HG03066 (cell line): Measurements from ENCODE around the gene MRGPRG.

Experiments
- ATAC-seq: cut with Tn5 transposase; IDR thresholded peaks from one replicate; pipeline ENCODE4 v1.9.1; 2021; ENCODE audit warnings: low read depth; ENCODE audit not compliant: unreplicated experiment

The MRGPRG gene

DNA sequence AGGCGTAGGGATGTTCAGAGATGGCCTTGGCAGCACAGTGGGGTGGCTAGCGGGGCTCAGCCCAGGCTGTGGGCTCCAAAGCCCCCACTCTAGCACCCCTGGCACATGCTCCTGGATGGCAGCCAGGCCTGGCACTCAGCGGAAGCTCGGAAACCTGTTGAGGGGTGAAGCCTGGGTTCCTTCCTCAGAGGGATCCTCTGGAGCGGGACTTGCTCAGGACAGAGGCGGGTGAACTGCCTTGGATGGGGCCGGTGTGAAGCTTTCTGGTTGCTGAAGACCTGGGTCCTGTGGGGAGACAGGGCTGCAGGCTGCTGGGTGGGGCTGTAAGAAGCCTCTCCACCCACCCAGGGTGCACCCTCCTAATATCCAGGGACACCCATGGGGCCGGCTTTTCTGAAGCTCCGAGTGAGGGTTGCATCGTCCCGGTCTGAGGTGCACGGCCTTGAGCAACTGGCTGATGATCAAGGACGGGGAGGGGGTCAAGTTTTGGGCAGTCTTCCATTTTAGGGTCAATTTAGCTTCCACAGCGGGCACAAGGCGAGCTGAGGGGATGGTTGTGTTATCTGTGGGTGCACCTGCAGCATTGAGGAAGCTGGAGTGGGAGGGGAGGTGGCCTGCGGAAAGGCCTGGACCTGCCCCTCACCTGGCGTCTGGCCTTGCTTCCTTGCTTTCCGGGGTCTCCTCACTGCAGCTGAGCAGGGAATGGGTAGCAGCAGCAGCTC is 8.4 kb upstream of the MRGPRG start:
- no peak for ATAC-seq

DNA sequence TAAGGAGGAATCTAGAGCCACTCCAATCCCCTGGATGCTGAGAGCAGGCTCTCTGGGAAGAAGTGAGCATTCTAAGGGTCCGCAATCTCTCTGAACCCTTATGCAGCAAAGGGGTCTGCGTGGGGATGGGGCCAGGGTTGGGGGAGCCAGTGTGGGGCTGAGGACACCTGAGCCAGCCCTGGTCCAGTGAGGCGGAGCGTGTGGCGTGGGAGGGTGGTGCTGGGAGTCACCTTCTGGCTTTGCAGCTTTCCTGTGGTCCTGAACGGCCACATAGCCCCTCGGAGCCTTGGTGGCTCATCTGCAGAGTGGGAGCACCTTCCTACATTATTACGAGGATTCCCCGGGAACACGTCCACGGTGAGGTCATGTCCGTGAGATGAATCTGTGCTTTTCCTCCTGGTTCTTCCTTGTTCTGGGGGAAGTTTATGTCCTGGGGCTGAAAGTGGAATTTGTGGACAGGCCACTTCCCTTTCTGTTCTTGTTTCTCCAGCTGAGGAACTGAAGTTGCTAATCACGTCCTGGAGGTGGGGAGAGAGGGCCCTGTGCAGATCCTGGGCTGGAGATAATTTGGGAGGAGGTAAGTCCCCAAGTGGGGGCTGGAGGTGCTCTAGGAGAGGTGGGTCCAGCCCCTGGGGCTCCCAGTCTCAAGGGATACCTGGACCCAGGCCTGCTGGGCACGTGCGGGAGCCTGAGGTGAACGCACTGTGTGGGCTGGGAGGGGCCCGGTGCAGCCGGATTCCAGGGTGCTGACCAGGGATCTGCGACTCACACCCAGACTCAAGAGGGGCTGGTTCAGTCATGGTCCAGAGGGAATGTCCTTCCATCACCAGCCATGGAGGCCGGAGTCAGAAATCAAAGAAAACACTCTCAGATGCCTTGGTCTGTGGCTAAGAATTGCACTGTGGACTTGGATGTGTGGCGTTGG is 7.5 kb upstream of the MRGPRG start:
- ATAC-seq, result no peak

DNA sequence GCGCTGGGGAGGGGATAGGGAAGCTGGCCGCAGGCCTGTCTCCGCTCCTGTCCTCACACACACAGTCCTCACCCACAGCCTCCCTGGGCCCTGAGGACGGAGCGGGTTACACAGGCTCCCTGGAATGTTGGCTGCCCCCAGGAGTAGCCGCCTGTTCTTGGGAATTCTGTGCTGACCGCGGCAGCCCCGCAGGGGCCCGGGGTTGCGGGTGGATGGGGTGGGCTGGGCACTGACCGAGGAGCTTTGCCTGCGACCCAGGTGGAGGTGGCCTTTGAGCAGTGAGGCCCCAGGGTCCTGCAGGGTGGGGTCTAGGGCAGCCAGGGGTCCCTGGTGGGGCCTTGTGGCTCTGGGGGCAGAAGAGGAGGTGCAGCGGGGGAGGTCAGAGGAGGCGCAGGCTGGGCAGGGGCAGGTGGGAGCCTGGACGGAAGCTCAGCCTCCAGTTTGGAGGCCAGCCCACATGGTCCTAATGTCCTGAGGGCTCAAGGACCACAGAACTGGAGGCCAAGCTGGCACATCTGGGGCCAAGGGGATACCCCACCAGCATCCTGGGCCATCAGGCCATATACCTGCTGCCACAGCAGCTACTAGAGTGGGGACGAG is 6.6 kb upstream of the MRGPRG start:
- no peak for ATAC-seq

DNA sequence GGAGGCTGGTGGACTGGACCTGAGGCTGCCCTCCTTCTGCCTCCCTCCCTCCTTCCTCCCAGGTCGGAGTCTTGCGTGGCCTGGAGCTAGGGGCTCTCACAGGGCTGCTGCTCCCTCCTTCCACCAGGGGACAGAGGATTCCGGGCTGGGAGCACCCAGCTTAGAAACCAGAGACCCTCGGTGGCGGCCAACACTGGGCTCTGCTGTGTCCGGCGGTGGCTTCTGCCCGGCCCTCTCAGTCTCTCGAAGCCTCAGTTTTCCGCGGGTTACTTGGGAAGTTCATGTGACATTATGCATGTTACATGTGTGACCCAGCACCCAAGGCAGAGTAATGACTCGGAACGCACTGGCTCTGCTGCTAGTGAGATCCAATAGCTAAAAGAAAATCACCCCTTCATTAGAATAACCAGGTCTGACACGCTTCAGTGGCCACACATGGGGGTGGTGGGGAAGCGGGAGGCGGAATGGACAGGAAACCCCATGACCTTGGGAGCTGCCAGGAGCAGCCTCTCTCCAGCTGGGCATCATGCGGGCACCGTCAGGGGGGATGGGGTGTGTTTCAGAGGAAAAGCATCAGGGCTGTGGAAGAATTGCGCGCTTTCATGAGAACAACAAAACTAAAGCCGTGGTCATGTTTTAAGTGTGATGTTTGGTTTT is 5.9 kb upstream of the MRGPRG start:
- ATAC-seq, result no peak

DNA sequence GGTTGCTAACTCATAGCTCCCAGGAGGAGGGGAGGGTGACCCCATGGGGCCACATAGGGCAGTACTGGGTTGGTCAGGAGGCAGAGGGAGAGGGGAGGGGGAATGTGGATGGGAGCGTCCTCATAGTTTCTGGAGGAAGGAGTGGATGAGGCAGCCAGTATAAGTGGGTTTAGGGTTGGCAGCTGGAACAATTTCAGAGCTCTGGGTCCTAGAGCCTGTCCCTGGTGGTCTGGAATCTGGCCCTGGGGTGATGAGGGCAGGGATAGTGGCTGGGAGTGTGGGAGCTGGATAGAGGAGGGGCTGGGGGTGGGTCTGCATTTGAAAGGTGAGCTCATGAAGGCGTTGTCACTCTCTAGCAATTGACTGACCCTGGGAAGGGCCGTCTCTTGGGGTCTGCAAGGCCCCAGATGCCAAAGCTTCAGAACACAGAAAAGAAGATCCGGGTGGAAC is 5.3 kb upstream of the MRGPRG start:
- no peak for ATAC-seq

DNA sequence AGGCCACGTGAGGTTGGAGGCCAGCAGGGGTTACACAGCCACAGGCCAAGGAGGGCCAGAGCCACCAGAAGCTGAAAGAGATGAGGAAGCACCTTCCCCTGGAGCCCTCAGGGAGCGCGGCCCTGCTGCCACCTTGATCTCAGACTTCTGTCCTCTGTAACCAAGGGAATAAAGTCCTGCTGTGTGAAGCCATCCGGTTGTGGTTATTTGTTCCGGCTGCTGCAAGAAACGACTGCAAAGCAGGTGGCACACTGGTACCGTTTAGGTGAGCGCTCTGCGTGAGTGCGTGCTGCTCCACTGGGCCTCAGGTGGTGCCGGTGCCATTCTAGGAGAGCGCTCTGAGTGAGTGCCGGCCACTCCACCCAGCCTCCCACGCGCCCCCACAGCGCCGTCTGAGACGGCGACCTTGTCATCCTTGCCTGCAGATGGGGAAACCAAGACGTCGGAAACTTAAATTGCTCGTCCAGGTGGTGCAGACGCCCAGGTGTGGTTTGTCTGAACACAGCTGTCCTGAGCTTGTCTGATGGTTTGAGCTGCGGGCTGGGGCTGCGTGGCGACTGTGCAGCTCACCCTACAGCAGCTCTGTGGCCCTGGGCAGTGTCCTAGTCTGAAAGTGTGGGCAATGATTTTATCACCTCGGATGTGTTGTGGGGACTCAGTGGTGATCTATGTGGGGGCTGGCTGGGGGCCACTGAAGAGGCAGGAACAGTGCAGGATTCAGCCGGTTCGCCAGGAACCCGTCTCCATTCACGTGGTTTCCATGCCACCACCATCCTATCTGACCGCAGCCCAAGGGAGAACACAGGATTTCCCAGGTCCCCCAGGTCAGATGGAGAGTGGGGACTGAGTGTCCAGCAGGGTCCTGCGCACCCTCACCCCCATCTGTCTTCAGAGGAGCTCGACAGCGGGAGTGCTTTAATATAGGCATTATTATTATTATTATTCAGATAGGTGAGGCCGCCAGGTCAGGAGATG is 4.6 kb upstream of the MRGPRG start:
- no peak for ATAC-seq

DNA sequence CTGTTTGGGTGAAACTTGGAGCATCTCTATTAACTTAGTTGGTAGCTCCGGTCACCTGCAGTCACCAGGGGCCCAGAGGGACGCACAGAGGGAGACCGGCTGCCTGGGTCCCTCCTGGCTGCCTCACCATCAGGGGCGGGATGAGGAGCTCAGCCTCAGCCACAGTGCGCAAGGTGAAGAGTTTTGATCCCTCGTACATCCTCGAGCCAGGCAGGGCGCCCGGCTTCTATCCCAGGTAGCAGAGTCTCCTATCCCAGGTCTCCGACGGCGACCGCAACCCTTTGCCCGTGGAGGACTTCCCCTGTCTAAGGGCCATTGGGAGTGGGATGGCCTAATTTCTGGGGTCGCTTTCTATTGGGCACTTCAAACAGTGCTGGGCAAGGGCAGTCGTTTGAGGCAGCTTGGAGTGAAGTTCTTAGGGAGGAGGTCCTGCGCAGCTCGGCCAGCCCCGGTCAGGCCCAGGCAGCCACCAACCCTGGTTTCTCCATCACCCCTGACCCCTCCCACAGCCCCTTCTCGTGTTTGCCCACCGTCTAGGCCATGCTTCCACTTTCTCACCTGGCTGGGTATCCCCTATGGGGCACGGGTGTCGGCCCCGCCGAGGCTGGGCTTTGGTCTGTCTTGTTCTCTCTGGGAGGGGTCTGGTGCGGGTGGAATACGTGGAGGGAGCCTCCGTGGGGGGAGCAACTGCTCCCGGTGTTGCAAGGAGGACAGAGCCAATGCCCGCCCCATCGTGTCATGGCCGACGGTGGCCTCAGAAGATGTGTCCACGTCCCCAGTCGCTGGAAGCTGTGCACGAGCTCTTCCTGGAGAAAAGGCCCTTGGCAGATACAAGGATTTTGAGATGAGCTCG is 3.6 kb upstream of the MRGPRG start:
- no peak for ATAC-seq

DNA sequence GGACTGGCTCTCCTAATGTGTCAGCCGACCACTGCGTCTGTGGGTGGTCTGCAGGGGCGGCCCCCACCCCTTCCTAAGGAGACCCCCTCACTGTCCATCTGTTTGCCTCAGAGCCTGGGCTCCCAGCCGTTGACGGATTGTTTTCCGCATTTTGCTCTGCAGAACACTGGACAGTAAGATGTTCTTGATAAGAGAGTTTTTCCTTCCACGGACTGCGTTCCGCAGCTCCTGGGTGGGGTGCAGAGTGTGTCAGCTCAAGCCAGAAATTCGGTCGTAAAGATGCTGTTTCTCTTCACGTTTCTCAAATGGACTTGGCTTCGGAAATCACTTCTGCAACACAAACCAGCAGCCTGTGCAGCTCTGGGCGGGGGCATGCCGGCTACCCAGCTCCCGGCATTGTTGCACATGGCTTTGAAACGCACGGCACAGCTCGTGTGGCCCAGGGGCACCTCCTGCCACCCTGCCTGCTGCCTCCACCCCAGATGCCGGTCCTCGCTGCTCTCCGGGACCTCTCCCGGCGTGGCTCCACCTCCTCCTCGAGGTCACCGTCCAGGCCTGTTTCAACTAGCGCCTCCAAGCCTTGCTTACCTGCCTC is 2.9 kb upstream of the MRGPRG start:
- no peak for ATAC-seq

DNA sequence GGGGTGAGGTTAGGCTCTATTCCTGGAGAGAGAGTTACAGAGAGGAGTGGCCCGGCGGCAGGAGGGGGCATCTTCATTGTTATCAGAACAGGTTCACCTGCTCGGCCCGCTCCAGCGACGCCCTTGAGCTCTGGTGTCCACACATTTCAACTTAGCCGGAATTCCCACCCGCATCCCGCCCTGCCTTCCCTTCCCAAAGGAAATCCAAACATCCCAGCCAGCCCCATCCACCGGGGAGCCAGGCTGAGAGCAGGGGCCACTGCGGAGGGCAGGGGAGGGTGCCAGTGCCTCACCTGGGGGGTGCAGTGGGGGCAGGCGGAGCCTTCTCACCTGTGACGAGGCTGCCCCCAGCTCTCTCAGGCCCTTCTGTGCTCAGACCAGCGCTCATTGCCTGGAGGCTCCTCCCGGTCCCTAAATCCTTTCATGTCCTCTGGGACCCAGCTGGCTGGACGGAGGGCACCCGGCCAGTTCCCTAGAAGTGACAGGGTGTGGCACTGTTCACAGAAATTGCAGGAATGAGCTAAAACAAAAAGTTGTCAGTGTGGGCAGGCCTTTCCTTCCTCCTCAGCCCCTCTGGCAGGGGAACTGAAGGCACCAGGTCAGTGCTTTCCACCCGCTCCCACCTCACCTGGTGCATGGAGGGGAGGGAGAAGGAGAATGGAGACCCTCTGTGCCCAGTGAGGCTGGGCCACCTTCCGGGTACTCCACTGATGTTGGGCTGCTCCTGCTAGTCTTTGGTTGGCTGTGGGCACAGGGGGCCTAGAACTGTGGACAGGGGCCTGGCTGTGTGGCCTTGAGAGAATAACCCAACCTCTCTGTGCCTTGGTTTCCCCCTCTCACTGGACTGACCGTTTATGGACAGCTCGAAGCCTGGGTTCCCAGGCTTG is 2.2 kb upstream of the MRGPRG start:
- ATAC-seq, result no peak

DNA sequence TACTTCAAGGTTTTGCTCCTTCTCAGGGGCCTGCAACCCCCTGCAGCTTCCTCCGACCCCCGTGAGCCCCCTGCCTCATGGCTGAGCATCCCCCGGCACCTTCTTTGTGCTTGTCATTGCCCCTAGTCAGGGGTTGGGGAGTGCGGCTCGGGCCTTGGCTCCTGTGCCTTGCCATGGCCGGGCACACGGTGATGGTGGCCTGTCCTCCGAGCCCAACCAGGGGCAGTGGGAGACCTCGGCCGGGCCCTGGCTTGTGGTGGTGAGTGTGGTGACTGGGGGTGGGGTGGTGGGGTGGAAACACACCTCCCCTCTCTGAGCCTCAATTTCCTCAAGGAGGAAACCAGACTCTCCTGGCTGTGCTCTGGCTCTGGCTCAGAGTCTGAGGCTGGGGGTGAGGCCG is 1.5 kb upstream of the MRGPRG start:
- ATAC-seq, result no peak

DNA sequence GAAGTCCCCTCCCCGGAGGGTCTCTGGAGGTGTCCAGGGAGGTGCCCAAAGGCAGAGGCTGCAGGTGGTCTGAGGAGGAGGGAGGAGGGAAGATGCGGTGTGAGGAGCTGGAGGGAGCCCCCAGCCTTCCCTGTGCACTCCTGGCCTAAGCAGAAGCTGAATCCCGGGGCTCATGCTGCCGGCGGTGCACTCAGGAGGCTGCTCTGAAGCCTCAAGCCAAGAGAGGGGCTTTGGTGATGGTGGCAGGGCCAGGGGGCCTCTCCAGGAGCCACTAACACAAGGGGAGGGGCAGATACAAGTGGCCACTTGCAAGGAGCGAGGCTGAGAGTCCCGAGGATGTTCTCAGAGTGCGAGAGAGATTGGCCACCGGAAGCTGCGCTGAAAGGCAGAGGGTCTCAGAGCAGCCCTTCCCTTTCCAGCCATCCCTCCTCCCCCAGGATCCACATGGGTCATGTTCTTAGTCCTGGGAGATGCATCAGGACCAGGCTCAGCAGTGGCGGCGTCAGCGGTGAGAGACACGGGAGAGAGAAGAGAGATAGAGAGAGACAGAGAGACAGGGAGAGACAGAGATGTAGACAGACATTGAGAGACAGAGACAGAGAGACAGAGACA is 774 bp upstream of the MRGPRG start:
- no peak for ATAC-seq

DNA sequence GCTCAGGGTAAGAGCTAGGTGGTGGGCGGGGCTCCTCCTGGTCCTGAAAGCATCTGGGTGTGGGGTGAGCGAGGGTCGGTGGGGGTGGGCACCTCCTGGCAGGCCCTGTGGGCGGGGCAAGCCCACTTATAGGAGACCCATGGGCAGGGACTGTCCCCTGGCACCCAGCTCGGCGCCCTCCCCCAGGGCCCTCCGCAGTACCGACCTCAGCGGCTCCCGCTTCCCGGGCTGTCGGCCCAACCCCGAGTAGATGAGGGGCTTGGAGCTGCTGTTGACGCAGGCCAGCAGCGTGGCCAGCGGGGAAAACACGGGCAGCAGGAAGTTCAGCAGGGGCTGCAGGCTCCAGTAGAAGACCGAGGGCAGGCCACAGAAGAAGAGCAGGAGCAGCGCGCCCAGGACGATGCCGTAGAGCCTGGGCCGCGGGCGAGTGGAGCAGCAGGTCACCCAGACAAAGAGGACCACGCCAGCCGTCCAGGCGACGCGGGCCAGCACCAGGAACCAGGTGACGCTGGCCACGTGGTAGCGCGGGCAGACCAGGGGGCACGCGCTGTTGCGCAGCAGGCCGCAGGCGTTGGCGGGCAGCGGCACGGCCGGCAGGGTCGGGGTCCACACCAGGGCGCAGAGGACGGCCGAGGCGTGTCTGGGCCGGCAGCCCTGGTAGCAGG is 663 bp downstream of the MRGPRG start:
- no peak for ATAC-seq

DNA sequence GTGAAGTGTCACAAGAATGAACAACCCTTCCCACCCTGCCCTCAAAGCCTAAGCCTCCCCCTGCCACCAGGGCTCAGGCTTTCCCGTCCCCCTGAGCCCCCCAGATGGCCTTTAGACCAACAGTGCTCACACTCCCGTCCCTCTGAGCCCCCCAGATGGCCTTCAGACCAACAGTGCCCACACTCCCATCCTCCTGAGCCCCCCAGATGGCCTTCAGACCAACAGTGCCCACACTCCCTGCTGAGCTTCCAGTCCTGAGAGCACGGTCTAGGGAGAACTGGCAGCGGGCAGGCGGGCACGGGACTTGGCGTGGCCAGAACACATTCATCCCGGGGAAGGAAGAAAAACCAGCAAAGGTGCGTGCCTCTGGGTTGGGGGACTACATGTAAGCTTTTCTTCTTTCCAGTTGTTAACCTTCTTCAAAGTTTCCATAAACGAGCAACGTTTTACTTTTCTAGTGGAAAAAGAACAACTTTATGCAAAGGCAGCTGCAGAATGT is 2.5 kb downstream of the MRGPRG start:
- no peak for ATAC-seq

DNA sequence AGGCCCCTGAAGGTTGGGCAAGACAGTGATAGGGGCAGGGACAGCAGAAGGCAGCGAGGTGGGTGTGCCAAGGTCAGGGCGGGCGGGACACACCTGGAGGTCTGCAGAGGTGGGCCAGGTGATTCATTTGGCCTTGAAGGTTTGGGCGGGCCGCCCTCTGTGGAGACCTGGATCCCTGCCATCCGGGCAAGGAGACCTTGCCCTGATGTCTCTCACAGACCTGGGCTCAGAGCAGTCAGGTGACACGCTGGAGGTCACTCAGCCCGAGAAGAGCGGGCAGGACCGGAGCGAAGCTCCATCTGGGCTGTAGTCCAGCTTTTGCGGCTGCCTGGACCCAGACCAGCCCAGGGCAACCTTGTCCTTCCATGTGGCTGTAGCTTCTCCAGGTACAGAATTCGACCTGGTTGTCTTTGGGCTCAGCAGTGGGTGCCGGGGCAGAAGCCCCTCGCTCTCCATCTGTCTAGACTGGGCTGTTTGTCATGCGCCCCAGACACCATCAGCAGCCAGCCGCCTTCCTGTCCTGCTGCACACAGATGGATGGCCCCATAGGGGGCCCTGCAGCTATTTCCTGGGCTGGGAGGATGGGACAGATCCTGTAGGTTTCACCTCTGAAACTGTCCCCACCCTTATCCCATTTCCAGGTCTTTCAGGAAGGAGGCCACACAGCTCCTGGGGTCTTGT is 3.1 kb downstream of the MRGPRG start:
- no peak for ATAC-seq

DNA sequence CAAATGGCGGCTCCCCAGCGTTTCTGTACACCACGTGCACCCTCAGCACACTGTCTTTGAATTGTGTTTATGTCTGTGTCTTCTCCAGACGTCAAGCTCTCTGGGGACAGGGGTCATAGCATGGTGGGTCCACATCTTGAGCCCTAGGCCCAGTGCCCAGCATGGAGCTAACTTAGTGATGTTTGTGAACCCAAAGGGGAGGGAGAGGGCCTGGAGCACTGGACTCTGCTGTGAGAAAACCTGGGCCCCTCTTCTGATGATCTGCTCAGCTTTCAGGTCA is 4.3 kb downstream of the MRGPRG start:
- no peak for ATAC-seq
